ENCODE results near the gene LBP.

DNA sequence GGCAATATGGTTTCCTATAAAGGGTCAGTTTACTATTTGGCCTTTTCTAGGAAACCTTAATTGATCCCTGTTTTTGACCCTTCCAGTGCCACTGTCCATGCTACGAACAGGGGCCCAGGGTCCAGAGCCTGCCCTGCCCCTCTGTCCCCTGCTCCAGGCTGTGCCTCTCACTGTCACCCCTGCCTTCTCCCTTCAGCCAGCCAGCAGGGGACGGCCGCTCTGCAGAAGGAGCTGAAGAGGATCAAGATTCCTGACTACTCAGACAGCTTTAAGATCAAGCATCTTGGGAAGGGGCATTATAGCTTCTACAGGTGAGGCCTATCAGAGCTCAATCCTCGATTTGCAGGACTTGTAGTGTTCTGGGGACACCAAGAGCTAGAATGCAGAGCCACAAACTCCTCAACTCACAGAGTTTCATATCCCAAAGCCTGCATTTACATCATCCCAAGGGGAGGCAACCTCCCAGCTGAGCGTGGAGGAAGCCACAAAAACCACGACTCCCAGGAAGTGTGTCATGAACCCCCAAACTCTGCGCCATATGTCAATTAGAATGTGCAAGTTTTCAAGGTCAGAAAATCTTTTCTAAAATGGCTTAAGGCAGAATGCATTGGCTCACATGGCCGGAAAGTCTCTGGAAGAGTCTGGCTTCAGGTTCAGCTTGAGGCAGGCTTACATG, 38.8 kb upstream of the LBP start:
- no peak for TF ChIP-seq POLR2A (IDR thresholded peaks at IDR 0.05; ENCODE audit: low read length)
- TF ChIP-seq GATA1 (IDR thresholded peaks at IDR 0.05; ENCODE audit: low read depth, low read length), result no peak
